Mucosa of descending colon (tissue), 3 donors: ENCODE data around the gene VCL. TPM values are rescaled to one million over a fixed set of nuclear protein-coding genes. Genes with fewer than 3 reads are reported as not detected.

Source experiments
- ATAC-seq: fragments of 200-7000 bp; cut with Tn5 transposase; one replicate; pipeline ENCODE4 v1.9.1; 2020; ENCODE audit warnings: mild to moderate bottlenecking, moderate library complexity
- DNase-seq, 3 donors: peaks; one replicate each; pipeline ENCODE4 v3.0.0-alpha.2; 2020
- H3K36me3 ChIP-seq: fragments of 200-600 bp; one replicate; pipeline ENCODE4 v1.8.0; 2021; ENCODE audit warnings: low read depth, mild to moderate bottlenecking
- H3K4me1 ChIP-seq: fragments of 200-600 bp; one replicate; pipeline ENCODE4 v1.8.0; 2021; ENCODE audit warnings: low read depth, mild to moderate bottlenecking
- H3K4me3 ChIP-seq: fragments of 200-600 bp; one replicate; pipeline ENCODE4 v1.8.0; 2021; ENCODE audit warnings: mild to moderate bottlenecking
- H3K9me3 ChIP-seq: fragments of 200-600 bp; one replicate; pipeline ENCODE4 v1.8.0; 2021; ENCODE audit warnings: mild to moderate bottlenecking
- intact Hi-C, 2 donors: fragments of 100-400 bp; cut with DNase I in 1 of 2; cut with micrococcal nuclease in 1 of 2; formaldehyde crosslinking; loops; one replicate each; pipeline versions ENCODE4 v1.11.0 to v1.11.1; 2022; cut with DNase I, micrococcal nuclease
- total RNA-seq, 3 donors: library from RNA; stranded (reverse); fragmentation: NEBNext Ultra II Directional in 2 of 3; extraction: Animal tissue kit (Norgen Biotek cat#: 25700) in 2 of 3; gene quantifications; one replicate each; pipeline versions ENCODE4 v1.2.1 to v1.2.4, GENCODE V29; 2021 to 2023
- TF ChIP-seq, protein P1 (sequence below): fragments of 200-600 bp; IDR thresholded peaks from one replicate; pipeline ENCODE4 v1.8.0; 2022; ENCODE audit warnings: antibody characterized with exemption, mild to moderate bottlenecking
- donor health status: DM: no; HTN: no; CAD: no; lungs with moderate emphysema.
- donor health status: DM: no; HTN: no; CAD: no.
- donor health status: DM: no; HTN: yes; CAD: no.

VCL gene
- total RNA-seq, 3 donors from 2014 or later: 114 to 292 (median 117) TPM

DNA sequence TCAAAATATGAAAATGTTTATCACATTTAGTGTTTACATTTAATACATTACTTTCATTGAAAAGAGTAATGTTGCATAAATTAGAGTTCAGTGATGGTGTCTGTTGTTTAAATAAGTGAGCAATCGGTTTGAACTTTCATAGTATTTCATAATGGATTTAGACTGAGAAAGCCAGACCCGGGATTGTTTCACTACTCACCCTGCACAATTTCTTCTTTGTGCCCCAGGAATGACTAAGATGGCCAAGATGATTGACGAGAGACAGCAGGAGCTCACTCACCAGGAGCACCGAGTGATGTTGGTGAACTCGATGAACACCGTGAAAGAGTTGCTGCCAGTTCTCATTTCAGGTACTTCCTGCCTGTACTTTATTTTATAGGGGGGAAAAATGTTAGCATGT is 74.6 kb downstream of the VCL start:
- intact Hi-C loops: no loop called here
- Histone ChIP-seq H3K36me3 (no peaks in the 10 kb centered on the region), H3K9me3 (no peaks in the 10 kb centered on the region), H3K4me1 (no peaks in the 10 kb centered on the region), H3K4me3 (no peak overlapping the region)
- no peak for DNase-seq
- ATAC-seq: no peak
- TF ChIP-seq, protein P1, sequence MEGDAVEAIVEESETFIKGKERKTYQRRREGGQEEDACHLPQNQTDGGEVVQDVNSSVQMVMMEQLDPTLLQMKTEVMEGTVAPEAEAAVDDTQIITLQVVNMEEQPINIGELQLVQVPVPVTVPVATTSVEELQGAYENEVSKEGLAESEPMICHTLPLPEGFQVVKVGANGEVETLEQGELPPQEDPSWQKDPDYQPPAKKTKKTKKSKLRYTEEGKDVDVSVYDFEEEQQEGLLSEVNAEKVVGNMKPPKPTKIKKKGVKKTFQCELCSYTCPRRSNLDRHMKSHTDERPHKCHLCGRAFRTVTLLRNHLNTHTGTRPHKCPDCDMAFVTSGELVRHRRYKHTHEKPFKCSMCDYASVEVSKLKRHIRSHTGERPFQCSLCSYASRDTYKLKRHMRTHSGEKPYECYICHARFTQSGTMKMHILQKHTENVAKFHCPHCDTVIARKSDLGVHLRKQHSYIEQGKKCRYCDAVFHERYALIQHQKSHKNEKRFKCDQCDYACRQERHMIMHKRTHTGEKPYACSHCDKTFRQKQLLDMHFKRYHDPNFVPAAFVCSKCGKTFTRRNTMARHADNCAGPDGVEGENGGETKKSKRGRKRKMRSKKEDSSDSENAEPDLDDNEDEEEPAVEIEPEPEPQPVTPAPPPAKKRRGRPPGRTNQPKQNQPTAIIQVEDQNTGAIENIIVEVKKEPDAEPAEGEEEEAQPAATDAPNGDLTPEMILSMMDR: no peak

DNA sequence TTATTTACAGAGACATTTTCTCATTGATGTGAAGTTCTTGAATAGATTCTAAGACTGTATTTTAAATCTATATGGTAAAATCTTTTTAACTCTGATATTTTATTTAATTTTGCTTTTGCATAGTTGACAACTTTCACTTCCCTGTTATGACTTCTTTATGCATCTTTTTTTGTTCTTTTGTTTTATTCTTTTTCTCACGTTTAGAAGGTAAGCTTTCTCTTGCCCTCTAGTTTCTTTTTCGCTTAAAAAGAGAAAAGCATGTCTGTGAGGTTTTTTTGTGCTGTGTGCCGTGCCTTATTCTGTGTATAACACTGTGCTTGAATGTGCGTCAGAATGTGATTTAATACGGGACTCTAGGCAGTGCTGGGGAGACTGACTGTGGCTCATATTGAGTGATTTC is 78.0 kb downstream of the VCL start:
- ATAC-seq (no peak), DNase-seq (no peak)
- Histone ChIP-seq H3K9me3 (no peaks in the 10 kb centered on the region), H3K4me1 (no peaks in the 10 kb centered on the region), H3K36me3 (no peaks in the 10 kb centered on the region), H3K4me3 (no peak overlapping the region)
- TF ChIP-seq, protein P1: no peak
- intact Hi-C loops: no loop called here

DNA sequence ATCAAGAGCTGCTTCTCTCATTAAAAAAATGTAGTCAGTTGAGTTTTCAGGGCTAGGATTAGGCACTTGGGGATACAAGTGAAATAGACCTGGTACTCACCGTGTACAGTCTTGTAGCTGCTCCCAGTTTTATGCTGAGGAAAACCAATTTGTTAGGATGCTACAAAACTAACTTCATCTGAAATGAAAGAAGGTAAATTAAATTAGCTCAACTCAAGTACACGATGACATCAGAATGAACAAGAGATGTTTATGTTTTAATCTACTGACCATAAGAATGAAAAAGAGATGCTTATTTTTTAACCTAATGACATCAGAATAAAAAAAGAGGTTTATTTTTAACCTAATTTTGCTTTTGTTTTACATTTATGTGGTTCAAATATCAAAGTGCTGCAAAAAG is 79.0 kb downstream of the VCL start:
- TF ChIP-seq, protein P1: no peak
- Histone ChIP-seq H3K4me3 (no peak overlapping the region), H3K4me1 (no peaks in the 10 kb centered on the region), H3K9me3 (no peaks in the 10 kb centered on the region), H3K36me3 (no peaks in the 10 kb centered on the region)
- ATAC-seq: no peak
- no peak for DNase-seq
- intact Hi-C loops: no loop called here

DNA sequence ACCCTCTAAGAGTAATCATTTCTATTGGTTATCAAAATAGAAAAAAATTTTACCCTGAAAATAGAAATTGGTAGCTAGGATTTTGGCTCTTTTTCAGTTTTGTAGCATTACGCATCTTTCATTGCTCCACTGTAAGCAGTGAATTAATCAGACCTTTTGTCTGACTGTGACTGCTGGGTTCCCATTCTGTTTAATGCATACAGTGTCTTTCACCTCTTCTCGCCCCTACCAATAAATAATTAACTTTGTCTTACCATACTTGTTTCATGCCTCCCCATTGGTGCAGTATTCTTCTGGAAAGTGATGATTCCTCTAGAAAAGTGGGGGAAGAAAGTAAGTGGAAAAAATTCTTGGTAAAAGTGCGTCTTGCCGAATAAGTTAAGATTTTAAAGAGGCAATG is 79.5 kb downstream of the VCL start:
- H3K36me3 ChIP-seq: no peaks in the 10 kb centered on the region
- no peaks in the 10 kb centered on the region for H3K4me1 ChIP-seq
- no peak overlapping the region for H3K4me3 ChIP-seq
- H3K9me3 ChIP-seq: no peaks in the 10 kb centered on the region
- TF ChIP-seq, protein P1: no peak
- ATAC-seq: no peak
- no peak for DNase-seq
- intact Hi-C loops: no loop called here

DNA sequence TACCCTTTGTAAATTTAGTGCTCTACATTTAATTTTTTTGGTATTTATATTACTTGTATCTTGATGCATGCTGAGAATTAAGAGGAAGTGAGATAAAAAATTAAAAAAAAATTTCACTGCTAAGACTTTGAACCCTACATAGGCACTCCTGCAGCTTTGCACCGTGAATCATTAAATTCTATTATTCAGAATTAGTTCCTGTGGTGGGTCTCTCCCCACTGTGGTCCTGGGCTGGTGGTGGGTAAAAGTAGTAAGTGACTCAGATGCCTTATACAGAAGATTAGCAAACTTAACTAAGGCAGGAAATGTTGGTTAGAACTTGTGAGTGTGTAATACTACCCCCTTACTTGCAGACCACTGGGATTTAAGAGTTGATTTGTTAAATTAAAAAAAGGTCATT is 80.1 kb downstream of the VCL start:
- DNase-seq (no peak), ATAC-seq (peak; percentile 59)
- Histone ChIP-seq H3K36me3 (no peaks in the 10 kb centered on the region), H3K4me1 (no peaks in the 10 kb centered on the region), H3K9me3 (no peaks in the 10 kb centered on the region), H3K4me3 (no peak overlapping the region)
- intact Hi-C loops: no loop called here
- TF ChIP-seq, protein P1: no peak
